Peyer's patch (tissue), 4 donors: Measurements from ENCODE around the gene ADCY3.

ENCODE experiments used
- CTCF ChIP-seq, 6 experiments: fragments of 450-650 bp in 4 of 6; fragments of 200-600 bp in 2 of 6; sonication (generic) in 1 of 6; IDR thresholded peaks; one replicate each; pipeline ENCODE4 v1.5.1; 2017 to 2019; ENCODE audit warnings: antibody characterized with exemption in 6 of 6, mild to moderate bottlenecking in 3 of 6, moderate library complexity in 1 of 6
- POLR2A ChIP-seq, 2 donors: fragments of 450-650 bp; IDR thresholded peaks; one replicate each; pipeline ENCODE4 v1.5.1; 2017; ENCODE audit warnings: antibody characterized with exemption in 2 of 2, mild to moderate bottlenecking in 2 of 2, moderate library complexity in 2 of 2

GRCh38 chr2:24871852-24872333 is 48.1 kb downstream of the ADCY3 start:
- no peak for TF ChIP-seq POLR2A (IDR thresholded peaks at IDR 0.05)
- TF ChIP-seq CTCF (IDR thresholded peaks at IDR 0.05) = no peak
